Chondrocyte (in vitro differentiated cells): Measurements from ENCODE around the gene TSPAN18. TPM values are rescaled to one million over a fixed set of nuclear protein-coding genes. Genes with fewer than 3 reads are reported as not detected.

Experiments used
- DNase-seq: peaks from one replicate; pipeline ENCODE4 v3.0.0; 2021; ENCODE audit warnings: mixed read lengths, low spot score
- H3K27ac Mint-ChIP-seq: one replicate; pipeline ENCODE4 v1.8.0; 2021; ENCODE audit warnings: mild to moderate bottlenecking, moderate library complexity, mixed read lengths; ENCODE audit not compliant: unreplicated experiment
- H3K27me3 Mint-ChIP-seq: 2 replicates; pipeline ENCODE4 v1.8.0; 2021; ENCODE audit warnings: low read depth, mixed read lengths
- H3K36me3 Mint-ChIP-seq: 2 replicates; pipeline ENCODE4 v1.8.0; 2021; ENCODE audit warnings: low read depth, mixed read lengths
- H3K4me1 Mint-ChIP-seq: 2 replicates; pipeline ENCODE4 v1.8.0; 2021; ENCODE audit warnings: low read depth, mild to moderate bottlenecking, mixed read lengths
- H3K4me3 Mint-ChIP-seq: one replicate; pipeline ENCODE4 v1.8.0; 2021; ENCODE audit warnings: mild to moderate bottlenecking, moderate library complexity, mixed read lengths; ENCODE audit not compliant: unreplicated experiment
- H3K9me3 Mint-ChIP-seq: 2 replicates; pipeline ENCODE4 v1.8.0; 2021; ENCODE audit warnings: low read depth, mixed read lengths
- total RNA-seq: library from RNA; stranded (reverse); gene quantifications from 3 replicates; pipeline ENCODE4 v1.2.1, GENCODE V29; 2021
- TF ChIP-seq, protein P1 (sequence below): fragments of 200-600 bp; sonication (generic); IDR thresholded peaks from 2 replicates; pipeline ENCODE4 v1.5.0; 2021; ENCODE audit warnings: antibody characterized with exemption, mild to moderate bottlenecking, moderate library complexity

TSPAN18 gene
- total RNA-seq, 1 donor from 2014 or later, result 4.0 TPM

DNA sequence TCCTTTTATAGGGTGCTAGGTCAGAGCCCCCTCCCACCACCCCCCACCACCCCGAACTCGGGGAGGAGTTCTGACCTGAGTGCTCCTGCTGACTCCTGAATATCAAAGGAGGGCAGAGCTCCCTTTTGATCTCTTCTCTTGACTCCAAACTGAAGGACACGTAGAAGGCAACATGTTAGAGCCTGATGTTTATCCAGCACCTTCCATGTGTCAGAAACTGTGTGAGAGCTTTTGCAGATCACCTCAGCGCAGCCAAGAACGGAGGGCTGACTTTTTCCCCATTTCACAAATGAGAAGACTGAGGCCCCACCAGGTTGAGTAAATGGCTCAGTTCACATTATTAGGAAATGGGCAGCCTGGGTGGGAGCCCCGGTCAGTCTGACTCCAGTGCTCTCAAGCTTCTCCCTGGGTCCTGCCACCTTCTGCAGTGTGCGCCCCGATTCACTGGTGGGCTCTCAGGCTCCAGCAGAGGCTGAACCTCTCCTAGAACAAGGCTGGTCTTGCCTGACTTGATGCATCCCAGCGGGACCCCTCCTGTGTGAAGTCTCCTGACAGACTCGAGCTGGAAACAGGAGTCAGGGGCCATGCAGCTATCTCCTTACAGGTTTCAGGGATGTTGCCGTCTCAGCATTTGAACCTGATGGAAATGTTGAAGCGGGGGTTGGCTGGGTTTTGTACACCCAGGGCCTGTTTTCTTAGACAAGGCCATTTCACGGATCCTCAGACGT, 98.5 kb downstream of the TSPAN18 start:
- TF ChIP-seq, protein P1, sequence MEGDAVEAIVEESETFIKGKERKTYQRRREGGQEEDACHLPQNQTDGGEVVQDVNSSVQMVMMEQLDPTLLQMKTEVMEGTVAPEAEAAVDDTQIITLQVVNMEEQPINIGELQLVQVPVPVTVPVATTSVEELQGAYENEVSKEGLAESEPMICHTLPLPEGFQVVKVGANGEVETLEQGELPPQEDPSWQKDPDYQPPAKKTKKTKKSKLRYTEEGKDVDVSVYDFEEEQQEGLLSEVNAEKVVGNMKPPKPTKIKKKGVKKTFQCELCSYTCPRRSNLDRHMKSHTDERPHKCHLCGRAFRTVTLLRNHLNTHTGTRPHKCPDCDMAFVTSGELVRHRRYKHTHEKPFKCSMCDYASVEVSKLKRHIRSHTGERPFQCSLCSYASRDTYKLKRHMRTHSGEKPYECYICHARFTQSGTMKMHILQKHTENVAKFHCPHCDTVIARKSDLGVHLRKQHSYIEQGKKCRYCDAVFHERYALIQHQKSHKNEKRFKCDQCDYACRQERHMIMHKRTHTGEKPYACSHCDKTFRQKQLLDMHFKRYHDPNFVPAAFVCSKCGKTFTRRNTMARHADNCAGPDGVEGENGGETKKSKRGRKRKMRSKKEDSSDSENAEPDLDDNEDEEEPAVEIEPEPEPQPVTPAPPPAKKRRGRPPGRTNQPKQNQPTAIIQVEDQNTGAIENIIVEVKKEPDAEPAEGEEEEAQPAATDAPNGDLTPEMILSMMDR, result no peak
- Mint-ChIP-seq H3K4me3 (no peak overlapping the region), H3K27me3 (peaks cover 11% of the 10 kb centered on the region), H3K9me3 (no peaks in the 10 kb centered on the region), H3K36me3 (no peaks in the 10 kb centered on the region), H3K4me1 (no peaks in the 10 kb centered on the region), H3K27ac (no peak overlapping the region)
- DNase-seq, result no peak

DNA sequence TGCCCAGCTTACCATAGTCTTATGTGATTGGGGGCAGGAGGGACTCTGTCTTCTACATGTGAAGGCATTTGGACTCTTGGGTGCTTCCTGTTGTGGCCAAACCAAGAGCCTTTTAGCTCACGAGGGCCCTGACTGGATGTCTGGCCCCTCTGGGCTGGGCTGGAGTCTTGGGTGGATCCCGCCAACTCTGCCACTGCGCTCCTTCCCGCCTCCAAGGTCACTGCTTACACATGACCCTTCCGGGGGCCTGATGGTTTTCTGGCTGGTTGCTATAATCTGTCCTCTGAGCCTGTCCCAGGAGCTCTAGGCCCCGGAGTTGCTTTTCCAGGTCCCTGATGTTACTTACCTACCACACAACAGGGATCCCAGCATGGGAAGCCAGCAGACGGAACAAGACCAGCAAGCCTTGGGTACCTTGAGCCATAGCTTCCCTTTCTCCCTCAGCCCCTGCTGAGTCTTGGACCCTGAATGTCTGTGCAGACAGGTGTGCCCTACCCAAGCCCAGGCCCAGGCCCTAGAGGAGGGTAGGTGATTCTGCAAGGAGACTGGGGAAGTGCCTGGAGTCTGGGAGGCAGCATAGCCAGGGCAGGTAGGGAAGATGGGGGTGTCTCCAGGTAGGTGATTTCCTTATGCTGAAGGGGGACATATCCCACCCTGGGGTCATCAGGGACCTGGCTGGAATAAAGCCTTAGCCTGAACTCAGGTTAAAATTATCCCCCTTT, 100.3 kb downstream of the TSPAN18 start:
- Mint-ChIP-seq H3K9me3 (no peaks in the 10 kb centered on the region), H3K27me3 (peaks cover 10% of the 10 kb centered on the region), H3K27ac (no peak overlapping the region), H3K4me3 (no peak overlapping the region), H3K4me1 (no peaks in the 10 kb centered on the region), H3K36me3 (no peaks in the 10 kb centered on the region)
- TF ChIP-seq, protein P1, result no peak
- no peak for DNase-seq

DNA sequence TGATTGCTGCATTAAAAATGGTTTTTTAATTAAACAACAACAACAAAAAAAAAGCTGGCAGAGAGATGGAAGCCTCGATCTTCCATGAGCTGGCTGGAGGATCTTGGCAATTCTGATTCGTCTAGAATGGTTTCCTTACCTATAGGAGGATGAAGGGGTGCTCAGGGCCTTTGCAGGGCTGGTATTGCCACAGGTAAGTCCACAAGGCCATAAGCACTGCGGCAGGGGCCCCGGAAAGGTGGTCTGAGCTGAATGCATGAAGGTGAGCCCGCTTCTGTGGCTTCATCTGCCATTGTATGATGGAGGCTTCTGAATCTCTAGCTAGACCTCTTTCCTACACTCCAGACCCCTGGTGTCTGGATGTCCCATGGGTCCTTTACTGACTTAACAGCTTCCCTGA, 101.5 kb downstream of the TSPAN18 start:
- no peak for DNase-seq
- H3K4me3 Mint-ChIP-seq, result no peak overlapping the region
- no peak overlapping the region for H3K27ac Mint-ChIP-seq
- TF ChIP-seq, protein P1, result no peak
- H3K27me3 Mint-ChIP-seq, result peaks cover 16% of the 10 kb centered on the region
- no peaks in the 10 kb centered on the region for H3K36me3 Mint-ChIP-seq
- no peaks in the 10 kb centered on the region for H3K4me1 Mint-ChIP-seq
- H3K9me3 Mint-ChIP-seq, result no peaks in the 10 kb centered on the region

DNA sequence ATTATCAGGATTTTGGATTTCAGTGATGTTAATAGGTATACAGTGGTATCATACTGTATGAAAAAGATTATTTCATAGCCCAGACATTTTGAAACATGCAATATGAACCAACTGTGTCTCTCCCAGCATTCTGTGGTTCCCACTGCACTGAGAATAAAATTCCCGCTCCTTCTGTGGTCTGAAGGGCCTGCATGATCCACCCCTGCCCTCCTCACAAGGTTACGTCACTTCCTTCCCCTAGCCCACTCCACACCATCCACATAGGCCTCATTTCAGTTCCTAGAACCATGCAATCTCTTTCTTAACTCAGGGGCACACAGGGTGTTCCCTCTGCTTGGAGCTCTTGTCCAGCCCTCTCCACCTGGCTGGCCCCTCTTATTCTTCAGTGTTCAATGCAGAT, 103.1 kb downstream of the TSPAN18 start:
- Mint-ChIP-seq H3K27me3 (peaks cover 18% of the 10 kb centered on the region), H3K4me3 (no peak overlapping the region)

More for the DNA sequence above, 103.1 kb downstream of the TSPAN18 start:
- Mint-ChIP-seq H3K27ac (no peak overlapping the region), H3K4me1 (peaks cover 5% of the 10 kb centered on the region), H3K9me3 (no peaks in the 10 kb centered on the region), H3K36me3 (no peaks in the 10 kb centered on the region)
- no peak for DNase-seq
- TF ChIP-seq, protein P1, result no peak
